T-helper 2 cell treated with Interferon-gamma antibody and Interleukin-4, amounts not matched to agents 100 ng/mL and 5 ng/mL, for 36 hours (primary cell): ENCODE data around the gene MYCN. TPM values are rescaled to one million over a fixed set of nuclear protein-coding genes. Genes with fewer than 3 reads are reported as not detected.
"Not testable (repeated sequence)": the region's sequence is repeated elsewhere in the genome, so short reads cannot be mapped to it uniquely, and the experiment has no call there.

Experiments used
- intact Hi-C: fragments of 100-400 bp; cut with micrococcal nuclease; formaldehyde crosslinking; loops from one replicate; pipeline ENCODE4 v1.15.1; 2023
- total RNA-seq: library from RNA; stranded (reverse); gene quantifications from 2 replicates; pipeline ENCODE4 v1.2.3, GENCODE V29; 2022

Gene MYCN
- total RNA-seq, 1 donor from 2014 or later, result 0.09 TPM

DNA sequence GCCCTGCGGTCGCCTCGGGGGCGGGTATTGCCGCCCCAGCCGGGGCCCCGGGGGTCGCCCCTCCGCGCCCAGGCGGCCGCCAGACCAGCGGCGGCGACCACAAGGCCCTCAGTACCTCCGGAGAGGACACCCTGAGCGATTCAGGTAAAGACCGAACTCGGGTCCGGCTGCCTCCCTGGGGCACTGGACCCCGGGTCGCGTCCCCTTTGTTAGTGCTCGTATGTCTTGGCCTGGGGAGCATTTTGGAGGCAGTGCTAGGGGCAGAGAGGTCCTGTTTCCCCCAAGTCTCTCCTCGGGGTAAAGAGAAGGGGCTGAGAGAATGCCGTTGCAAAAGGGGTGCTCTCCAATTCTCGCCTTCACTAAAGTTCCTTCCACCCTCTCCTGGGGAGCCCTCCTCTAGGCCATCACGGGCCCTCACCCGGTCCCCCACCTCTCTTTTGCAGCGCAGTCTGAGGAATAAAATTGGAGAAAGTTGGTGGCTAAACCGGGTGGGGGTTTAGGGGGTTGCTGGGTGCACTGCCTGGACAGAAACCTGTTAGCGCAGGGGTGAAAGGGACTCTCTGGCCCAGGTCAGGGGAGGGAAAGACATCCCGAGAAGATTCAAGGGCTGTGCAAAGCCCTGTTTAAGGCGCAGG, 2.5 kb downstream of the MYCN start:
- intact Hi-C loops, result no loop called here

DNA sequence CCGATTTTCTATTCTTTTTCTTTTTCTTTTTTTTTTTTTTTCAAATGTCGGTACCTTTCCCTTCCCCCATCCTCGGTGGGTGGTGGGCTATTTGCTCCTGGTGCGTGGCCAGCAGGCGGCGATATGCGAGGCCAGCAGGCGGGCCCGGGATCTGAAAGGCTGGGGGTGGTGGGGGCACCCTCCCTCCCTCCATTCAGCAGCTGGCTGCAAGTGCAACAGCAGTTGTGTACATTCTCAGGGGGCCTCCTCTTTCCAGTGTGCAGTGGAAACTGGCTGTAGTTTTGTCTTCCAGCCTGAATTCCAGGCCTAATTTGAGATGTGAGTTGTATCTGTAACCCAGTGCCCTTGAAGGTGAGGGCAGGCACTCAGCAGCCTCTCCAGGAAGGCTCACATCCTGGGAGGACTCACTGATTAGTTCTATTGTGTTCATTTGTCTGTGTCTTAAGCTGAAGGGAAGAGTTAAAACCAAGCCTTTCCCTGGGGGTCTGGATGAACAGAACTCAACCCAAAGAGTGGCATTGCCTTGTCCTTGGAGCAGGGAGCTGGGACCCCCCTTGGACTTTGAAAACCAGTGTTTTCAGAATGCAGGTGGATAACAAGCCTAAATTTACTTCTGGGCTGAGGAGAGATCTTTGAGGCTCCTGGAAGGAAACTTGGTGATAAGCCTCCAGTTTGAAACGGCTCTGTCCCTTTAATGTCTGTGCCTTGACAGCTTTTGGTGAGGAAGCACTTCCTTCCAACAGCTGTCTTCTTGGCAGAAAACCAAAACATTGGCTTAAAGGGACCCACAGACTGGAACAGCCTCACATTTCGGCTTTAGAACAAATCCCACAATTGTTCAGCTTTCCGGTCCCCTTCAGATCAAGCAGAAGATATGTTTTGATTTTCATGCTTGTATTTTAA, 3.3 kb downstream of the MYCN start:
- intact Hi-C loops, result no loop called here

DNA sequence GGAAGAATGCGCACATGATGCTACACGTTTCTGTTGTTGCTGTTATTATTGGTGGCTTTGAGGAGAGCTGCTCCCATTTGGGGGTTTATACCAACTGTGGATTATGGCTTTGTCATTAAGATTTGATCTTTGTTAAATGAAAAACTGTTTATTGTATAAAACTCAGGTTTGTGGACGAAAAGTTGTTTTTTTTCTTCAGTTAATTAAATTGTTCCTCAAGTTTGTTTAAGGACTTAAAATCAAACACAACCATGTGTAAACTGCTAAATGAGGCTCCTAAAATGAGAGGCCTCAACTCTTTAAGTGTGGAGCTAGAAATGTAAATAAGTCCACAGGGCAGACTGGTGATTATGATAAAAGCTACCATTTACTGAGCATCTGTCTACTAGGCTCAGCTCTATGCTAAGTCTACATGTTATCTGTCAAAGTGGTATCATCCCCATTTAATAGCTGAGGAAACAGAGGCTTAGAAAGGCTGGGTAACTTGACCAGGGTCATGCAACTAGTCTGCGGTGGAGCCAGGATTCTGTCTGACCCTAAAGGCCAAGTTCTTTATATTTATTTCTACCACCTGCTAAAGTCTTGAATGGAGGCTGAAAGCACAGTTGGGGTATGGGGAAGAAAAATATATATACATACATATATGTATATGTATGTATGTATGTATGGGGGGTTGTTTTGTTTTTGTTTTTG, 4.1 kb downstream of the MYCN start:
- intact Hi-C loops, result no loop called here

DNA sequence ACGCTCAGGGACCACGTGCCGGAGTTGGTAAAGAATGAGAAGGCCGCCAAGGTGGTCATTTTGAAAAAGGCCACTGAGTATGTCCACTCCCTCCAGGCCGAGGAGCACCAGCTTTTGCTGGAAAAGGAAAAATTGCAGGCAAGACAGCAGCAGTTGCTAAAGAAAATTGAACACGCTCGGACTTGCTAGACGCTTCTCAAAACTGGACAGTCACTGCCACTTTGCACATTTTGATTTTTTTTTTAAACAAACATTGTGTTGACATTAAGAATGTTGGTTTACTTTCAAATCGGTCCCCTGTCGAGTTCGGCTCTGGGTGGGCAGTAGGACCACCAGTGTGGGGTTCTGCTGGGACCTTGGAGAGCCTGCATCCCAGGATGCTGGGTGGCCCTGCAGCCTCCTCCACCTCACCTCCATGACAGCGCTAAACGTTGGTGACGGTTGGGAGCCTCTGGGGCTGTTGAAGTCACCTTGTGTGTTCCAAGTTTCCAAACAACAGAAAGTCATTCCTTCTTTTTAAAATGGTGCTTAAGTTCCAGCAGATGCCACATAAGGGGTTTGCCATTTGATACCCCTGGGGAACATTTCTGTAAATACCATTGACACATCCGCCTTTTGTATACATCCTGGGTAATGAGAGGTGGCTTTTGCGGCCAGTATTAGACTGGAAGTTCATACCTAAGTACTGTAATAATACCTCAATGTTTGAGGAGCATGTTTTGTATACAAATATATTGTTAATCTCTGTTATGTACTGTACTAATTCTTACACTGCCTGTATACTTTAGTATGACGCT, 5.8 kb downstream of the MYCN start:
- intact Hi-C loops, result no loop called here

DNA sequence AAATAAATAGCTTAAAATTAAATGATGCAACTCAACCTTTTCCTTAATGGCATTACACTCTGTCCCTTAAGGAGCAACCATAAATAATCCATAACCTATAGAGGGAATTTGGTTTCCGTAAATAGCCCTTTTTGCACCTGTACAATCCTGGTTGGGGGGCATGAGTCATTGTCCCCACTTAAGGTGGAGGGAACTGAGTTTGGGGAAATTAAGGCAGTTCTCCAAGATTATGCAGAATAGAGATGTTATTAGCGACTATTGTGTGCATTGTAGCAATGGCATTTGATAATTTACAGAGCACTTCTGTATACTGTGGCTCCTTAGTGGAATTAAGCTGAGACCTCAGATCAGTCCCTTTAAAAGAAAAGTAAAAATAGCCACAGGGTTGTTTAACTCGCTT, 6.6 kb downstream of the MYCN start:
- intact Hi-C loops, result no loop called here

DNA sequence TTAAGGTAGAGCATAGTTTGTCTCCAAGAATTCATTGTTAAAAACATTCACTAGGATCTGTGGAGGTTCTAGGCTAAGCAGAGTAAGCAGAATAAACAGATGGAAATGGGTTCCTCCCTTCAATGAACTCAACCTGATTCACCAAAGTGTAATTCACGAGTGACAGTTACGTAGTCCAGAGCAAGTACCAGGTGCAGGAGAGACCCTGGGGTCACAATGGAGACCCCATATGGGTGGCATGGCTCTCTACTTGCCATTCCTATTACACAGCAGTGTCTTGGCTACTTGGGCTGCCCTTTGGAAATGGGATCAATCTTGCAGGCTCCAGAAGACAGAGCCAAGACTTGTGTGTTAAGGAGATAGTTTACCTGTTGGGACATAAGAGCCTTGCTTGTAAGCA, 7.1 kb downstream of the MYCN start:
- intact Hi-C loops, result no loop called here

DNA sequence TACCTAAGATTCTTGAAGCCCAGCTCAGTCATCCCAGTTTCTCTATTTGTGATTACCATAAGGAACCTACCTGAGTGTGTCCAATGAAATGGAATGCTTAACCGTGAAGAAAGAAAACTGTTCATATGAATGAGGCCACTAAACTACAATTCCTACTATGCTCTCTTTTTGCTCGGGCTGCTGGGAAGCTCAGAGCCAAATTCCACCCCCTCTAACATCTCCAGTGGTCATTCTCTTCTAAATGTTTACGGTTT, 8.3 kb downstream of the MYCN start:
- intact Hi-C loops, result no loop called here

DNA sequence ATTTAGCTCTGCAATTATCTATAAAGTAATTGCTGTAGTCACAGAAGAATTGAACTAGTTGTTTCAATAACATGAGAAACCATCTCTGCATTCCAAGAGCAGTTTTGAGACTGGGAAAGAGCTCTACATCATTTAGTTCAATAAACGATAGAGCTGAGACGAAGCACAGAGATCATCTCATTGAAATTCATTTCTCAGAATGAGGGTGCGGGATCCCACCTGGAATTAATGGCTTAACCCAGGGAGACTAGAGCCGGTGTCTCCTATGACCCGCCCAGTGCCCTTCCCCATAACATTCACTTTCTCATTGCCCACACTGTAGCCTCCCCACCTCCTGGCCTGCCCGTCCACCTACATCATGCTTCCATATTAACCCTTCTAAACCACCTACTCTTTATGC, 8.8 kb downstream of the MYCN start:
- intact Hi-C loops, result no loop called here

DNA sequence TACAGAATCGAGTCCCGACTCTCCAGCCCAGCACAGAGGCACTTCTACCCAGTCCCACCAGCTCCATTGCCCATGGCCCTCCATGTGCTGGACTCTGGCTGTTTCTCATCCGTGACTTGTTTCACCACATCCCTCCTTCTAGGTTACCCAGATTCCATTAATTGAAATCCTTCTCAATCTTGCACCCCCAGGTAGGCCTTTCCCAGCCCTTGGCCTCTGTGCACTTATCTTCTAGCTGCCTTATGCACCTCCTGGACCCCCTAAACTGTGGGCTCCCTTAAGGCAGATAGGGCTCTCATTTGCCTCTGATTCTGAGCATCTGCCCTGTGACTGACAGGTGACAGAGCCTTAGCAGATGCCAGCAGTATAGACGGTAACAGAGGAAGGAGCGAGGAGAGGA, 9.2 kb downstream of the MYCN start:
- intact Hi-C loops, result no loop called here

DNA sequence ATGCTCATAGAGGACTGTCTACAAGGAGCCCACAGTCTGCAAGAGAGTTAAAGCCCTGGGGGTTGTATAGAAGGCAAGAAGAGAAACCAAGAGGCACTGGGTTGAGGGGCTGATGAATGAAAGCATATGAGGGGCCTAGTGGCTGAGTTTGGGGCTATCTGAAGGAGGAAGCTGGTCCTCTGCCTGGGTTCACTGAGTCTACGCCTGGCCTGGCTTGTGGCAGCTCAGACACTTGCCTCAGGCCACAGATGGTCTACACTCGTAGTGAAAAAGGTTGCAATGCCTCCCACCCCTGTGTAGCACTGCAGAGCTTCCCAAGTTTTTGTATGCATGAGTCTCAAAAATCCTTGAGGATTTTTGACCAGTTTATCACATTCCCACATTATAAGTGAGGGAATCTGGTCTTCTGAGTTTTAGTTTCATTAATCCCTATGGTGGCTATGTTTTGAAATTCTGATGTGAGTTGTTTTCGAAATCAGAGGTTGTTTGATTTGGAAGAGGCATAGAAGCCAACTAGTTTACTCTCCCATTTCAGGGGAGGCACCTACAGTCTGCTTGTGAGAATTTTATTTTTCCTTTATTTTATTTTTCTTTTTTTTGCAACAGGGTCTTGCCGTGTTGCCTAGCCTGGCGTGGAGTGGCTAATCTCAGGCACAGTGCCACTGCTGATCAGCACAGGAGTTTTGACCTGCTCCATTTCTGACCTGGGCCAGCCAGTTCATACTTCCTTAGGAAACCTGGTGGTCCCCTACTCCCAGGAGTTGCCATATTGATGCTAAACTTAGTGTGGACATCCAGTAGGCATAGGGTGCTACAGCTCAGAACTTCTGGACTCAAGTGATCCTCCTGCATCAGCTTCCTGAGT, 10.0 kb downstream of the MYCN start:
- intact Hi-C loops, result no loop called here

DNA sequence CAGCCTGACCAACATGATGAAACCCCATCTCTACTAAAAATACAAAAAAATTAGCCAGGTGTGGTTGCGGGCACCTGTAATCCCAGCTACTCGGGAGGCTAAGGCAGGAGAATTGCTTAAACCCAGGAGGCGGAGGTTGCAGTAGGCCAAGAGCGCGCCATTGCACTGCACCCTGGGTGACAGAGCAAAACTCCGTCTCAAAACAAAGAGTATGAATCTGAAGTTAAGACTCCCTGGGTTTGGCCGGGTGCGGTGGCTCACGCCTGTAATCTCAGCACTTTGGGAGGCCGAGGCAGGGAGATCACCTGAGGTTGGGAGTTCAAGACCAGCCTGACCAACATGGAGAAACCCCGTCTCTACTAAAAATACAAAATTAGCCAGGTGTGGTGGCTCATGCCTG, 11.6 kb downstream of the MYCN start:
- intact Hi-C loops, result not testable (repeated sequence)

DNA sequence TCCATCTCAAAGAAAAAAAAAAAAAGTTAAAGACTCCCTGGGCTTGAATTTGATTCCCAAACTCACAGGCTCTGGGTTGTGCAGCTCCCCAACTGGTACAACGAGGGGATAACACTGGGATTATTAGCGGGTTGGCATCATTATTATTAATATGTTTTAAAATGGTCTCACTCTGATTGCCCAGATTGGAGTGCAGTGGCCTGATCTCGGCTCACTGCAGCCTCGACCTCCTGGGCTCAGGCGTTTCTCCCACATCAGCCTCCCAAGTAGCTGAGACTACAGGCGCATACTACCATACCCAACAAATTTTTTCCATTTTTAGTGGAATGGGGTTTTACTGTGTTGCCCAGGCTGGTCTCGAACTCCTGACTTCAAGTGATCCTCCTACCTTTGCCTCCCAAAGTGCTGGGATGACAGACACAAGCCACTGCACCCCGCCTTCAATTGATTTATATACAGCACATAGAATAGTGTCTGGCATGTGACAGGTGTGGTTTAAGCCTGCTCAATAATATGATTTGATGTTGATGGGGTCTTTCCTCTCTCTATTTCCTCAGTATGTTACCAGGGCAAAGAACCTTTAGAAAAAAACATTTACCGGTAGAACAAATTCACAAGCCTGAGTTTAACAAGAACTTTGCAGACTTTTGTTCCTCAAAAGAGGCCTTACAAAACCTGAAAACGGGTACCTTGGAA, 12.2 kb downstream of the MYCN start:
- intact Hi-C loops, result no loop called here

DNA sequence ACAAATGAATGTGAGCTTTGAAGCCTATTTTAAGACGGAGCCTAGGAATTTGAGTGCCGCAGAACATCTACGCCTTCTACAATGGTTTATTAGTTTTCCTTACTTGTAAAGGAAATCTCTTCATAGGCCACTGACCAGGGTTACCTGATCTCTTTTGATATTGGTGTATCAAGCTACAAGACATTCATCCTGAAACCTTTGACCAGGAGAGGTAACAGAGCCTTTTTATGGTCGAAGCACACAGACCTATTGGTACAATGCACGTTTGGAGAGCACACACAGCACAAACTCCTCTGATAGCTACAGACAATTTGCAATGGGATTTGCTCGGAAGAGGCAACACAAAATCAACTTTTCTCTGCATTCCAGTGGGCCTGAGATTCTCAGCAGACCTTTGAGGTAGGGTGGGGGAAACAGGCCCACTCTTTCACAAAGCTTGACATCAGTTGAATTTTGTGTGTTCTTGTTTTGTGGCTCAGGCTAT, 12.8 kb downstream of the MYCN start:
- intact Hi-C loops, result no loop called here

DNA sequence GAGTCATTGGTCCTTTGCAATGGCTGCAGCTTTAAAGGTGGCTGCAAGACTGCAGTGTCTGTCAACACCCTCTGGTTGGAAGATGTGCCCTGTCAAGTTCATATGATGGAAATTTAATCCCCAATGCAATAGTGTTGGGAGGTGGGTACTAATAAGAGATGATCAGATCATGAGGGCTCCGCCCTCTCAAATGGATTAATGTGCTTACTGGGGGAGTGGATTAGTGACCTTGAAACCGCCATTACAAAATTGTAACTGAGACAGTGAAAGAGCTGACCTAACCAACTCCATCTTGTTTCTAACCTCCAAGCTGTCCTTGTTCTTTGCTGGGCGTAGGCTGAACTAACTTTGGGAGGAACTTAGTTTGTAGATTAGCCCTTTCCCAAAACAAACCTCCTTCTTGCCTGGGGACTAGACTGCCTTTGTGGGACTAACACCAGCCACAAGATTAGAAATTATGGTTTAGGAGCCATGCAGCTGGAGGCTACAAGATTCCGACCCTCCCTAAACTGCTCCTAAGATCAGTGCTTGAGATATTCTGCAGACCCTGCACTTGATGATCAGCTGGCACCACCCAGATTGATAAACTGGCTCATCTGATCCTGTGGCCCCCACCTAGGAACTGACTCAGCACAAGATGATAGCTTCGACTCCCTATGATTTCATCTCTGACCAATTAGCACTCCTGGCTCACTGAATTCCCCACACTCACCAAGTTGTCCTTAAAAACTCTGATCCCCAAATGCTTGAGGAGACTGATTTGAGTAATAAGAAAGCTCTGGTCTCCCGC, 13.7 kb downstream of the MYCN start:
- intact Hi-C loops, result no loop called here

DNA sequence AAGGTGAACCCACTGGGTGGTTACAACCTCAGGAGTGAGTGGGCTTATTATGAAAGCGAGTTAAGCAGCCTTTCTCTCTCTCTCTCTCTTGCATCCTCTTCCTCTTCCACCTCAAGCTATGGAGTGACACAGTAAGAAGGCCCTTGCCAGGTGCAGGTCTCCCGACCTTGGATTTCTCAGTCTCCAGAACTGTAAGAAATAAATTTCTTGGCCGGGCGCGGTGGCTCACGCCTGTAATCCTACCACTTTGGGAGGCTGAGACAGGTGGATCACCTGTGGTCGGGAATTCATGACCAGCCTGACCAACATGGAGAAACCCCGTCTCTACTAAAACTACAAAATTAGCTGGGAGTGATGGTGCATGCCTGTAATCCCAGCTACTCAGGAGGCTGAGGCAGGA, 14.4 kb downstream of the MYCN start:
- intact Hi-C loops, result no loop called here

DNA sequence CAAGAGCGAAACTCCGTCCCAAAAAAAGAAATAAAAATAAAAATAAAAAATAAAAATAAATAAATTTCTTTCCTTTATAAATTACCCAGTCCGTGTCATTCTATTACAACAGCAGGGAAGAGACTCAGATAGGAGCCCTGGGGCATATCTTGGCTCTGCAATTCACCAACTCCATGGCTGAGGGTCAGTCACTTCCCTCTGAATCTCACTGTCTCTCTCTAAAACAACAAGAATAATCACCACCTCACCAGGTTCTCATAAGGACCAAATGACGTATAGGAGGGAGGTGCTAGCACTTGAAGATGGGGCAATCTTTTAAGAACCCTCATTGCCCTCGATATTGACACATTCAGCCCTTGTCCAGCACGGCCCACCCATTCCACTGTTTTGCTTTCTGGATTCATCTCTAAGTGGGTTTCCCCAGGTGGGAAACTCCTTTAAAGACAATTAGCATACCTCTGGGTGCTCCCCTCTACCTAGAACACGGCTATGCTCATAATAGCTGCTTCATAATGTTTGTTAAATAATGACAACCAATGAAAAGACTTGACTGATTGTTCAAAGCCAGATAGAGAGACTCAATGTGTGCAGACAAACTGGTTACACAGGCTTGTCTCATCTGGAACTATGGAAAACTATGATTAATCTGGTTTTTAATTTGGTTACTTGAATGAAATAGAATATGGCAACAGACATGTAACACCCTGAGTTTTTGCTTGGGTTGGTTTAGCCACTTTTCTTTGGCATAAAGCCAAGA, 15.1 kb downstream of the MYCN start:
- intact Hi-C loops, result no loop called here

DNA sequence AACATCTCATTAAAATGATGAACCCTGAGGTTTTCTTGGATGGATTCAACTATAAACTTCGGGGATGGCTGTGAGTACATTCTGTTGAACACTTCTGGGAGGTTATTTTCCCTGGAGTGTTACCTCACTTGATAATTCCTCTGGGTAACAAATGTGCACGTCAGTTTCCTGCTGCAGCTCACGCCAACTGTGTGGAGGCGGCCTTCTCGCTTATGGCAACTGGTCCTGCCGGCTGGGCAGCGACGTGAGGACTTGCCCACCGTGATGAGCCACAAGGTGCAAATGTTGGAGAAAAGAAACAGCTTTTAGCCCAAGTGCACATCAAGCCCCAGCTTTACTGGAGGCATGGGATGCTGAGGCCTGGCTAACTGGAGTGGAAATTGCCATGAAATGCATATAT, 15.9 kb downstream of the MYCN start:
- intact Hi-C loops, result no loop called here
